DOHH2 (cell line): ENCODE measurements around the gene IL17RA.

Source experiments
- H3F3A ChIP-seq: fragments of 200-600 bp; sonication (generic), shearing (Covaris generic); 2 replicates; pipeline ENCODE4 v1.6.0; 2016; ENCODE audit warnings: antibody characterized with exemption, mild to moderate bottlenecking; ENCODE audit not compliant: control insufficient read depth, insufficient read depth
- H3K27ac ChIP-seq: fragments of 200-600 bp; sonication (generic); 2 replicates; pipeline ENCODE4 v1.5.1; 2014; ENCODE audit warnings: low read depth, mild to moderate bottlenecking, low read length, moderate library complexity
- H3K27me3 ChIP-seq: fragments of 200-600 bp; sonication (generic); 2 replicates; pipeline ENCODE4 v1.6.1; 2014; ENCODE audit warnings: mild to moderate bottlenecking, low read length, mixed read lengths; ENCODE audit not compliant: control insufficient read depth
- H3K36me3 ChIP-seq: fragments of 200-600 bp; sonication (generic); 2 replicates; pipeline ENCODE4 v1.6.1; 2014; ENCODE audit warnings: mild to moderate bottlenecking, low read length, moderate library complexity, mixed read lengths; ENCODE audit not compliant: control insufficient read depth
- H3K4me1 ChIP-seq: fragments of 200-600 bp; sonication (generic); 2 replicates; pipeline ENCODE4 v1.6.1; 2014; ENCODE audit warnings: mild to moderate bottlenecking, low read length, mixed read lengths; ENCODE audit not compliant: control insufficient read depth
- H3K4me2 ChIP-seq: fragments of 200-600 bp; sonication (generic); 2 replicates; pipeline ENCODE4 v1.6.0; 2014; ENCODE audit warnings: mild to moderate bottlenecking, low read length, moderate library complexity
- H3K4me3 ChIP-seq: fragments of 200-600 bp; sonication (generic); 2 replicates; pipeline ENCODE4 v1.5.1; 2014; ENCODE audit warnings: mild to moderate bottlenecking, low read length, mixed read lengths
- H3K79me2 ChIP-seq: fragments of 200-600 bp; sonication (generic); 2 replicates; pipeline ENCODE4 v1.6.1; 2014; ENCODE audit warnings: mild to moderate bottlenecking, low read length, mixed read lengths; ENCODE audit not compliant: control insufficient read depth
- H3K9me2 ChIP-seq: fragments of 200-600 bp; sonication (generic); replicated peaks from 2 replicates; pipeline ENCODE4 v1.6.1; 2014; ENCODE audit warnings: mild to moderate bottlenecking, low read length, mixed read lengths; ENCODE audit not compliant: control insufficient read depth
- H3K9me3 ChIP-seq: fragments of 200-600 bp; sonication (generic); 2 replicates; pipeline ENCODE4 v1.6.1; 2014; ENCODE audit warnings: antibody characterized with exemption, low read length, mixed read lengths; ENCODE audit not compliant: control insufficient read depth, insufficient read depth
- H4K20me1 ChIP-seq: fragments of 200-600 bp; sonication (generic); 2 replicates; pipeline ENCODE4 v1.6.0; 2014; ENCODE audit warnings: low read depth, mild to moderate bottlenecking, antibody characterized with exemption, low read length, moderate library complexity; ENCODE audit not compliant: control insufficient read depth, insufficient read depth
- CTCF ChIP-seq: fragments of 200-600 bp; sonication (generic); IDR thresholded peaks from one replicate; pipeline ENCODE4 v1.5.1; 2014; ENCODE audit warnings: antibody characterized with exemption, mild to moderate bottlenecking, low read depth, low read length; ENCODE audit not compliant: poor library complexity, severe bottlenecking
- EZH2phosphoT487 ChIP-seq: fragments of 200-600 bp; sonication (generic); IDR thresholded peaks from 2 replicates; pipeline ENCODE4 v1.6.1; 2017; ENCODE audit warnings: borderline replicate concordance, mild to moderate bottlenecking, antibody characterized with exemption, low read length, moderate library complexity, mixed read lengths

The IL17RA gene

DNA sequence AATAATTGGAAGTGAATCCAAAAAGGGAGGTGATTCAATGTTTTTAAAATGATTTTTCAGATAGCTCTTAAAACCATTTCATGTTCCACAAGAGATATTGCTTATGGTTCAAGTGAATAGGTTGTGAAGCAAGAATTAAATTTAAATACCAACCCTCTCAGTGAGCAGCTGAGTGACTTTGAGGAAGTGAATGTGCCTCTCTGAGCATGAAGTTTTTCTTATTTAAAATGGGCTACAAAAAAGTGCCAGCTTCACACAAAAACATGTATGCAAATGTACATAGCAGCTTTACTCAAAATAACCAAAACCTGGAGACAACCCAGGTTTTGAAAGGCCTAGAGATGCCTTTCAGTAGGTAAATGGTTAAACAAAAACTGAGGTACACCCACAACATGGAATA lies 41.3 kb upstream of the IL17RA start:
- H3K9me2 ChIP-seq: no peaks in the 10 kb centered on the region
- peak overlapping the region; percentile 35 for H3K4me3 ChIP-seq
- H3K4me2 ChIP-seq: peak overlapping the region; percentile 57
- H3K9me3 ChIP-seq: no peaks in the 10 kb centered on the region
- TF ChIP-seq CTCF: no peak
- TF ChIP-seq EZH2phosphoT487: no peak
- H3F3A ChIP-seq: 0 out of 2 replicates have a peak, but pooled peaks cover 1% of the 10 kb centered on the region
- H3K36me3 ChIP-seq: no peaks in the 10 kb centered on the region
- no peaks in the 10 kb centered on the region for H3K79me2 ChIP-seq
- peak overlapping the region; percentile 25 for H3K27ac ChIP-seq
- no peaks in the 10 kb centered on the region for H3K27me3 ChIP-seq
- peaks cover 61% of the 10 kb centered on the region for H3K4me1 ChIP-seq
- H4K20me1 ChIP-seq: no peaks in the 10 kb centered on the region

DNA sequence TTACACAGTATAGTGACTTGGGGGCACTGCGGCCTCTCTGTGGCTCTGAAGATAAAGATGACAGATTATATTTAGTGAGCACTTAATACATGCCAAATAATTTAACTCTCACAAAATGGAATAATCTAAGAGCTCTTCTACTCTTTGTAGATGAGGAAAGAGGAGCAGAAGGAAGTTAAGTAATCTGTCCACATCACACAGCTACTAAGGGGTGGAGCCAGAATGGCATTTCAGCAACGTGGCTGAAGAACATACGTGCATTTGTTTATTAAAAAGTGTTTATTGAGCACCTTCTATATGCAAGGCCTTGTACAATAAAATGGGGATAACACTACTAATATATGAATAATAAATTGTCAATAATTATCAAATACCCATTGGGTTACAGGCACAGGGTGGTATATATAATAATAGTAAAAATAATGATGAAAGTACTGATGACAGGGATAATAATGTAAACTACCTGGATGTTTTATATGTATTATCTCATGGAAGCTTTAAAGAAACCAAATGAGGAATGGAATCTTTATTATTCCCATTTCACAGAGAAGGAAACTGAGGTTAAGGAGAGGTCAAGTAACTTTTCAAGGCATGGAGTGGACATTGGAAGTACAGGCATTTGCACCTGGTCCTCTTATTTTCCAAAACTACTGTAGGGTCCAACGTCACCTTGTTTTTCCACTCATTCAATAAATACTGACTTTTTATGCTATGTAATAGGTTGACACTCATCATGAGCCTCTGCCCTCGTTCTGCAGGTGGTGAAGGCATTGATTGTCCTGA lies 38.0 kb upstream of the IL17RA start:
- Histone ChIP-seq H3K27ac (no peak overlapping the region), H3K79me2 (no peaks in the 10 kb centered on the region), H3K4me3 (no peak overlapping the region), H4K20me1 (no peaks in the 10 kb centered on the region), H3K36me3 (no peaks in the 10 kb centered on the region), H3K4me2 (no peak overlapping the region), H3K27me3 (no peaks in the 10 kb centered on the region), H3K4me1 (peaks cover 63% of the 10 kb centered on the region), H3K9me3 (no peaks in the 10 kb centered on the region), H3K9me2 (no peaks in the 10 kb centered on the region), H3F3A (no peaks in the 10 kb centered on the region)
- TF ChIP-seq EZH2phosphoT487 (no peak), CTCF (no peak)

DNA sequence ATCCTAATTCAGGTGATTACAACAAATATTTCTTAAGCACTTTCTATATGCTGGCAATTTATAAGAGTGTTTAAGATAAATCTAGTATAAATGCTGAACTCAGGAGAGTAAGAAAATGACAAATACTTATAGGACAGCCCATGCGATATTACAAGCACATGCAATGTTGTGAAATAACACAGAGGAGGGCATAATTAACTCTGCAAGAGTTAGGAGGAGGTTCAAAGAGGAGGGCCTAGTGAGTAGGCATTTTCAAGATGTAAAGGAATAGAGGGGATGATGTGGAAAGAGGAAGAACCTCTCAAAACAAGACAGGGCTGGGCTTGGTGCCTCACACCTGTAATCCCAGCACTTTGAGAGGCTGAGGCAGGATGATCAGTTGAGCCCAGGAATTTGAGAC lies 37.1 kb upstream of the IL17RA start:
- H3K9me3 ChIP-seq: no peaks in the 10 kb centered on the region
- H3K79me2 ChIP-seq: no peaks in the 10 kb centered on the region
- no peaks in the 10 kb centered on the region for H3F3A ChIP-seq
- no peaks in the 10 kb centered on the region for H3K27me3 ChIP-seq
- no peaks in the 10 kb centered on the region for H3K9me2 ChIP-seq
- no peaks in the 10 kb centered on the region for H4K20me1 ChIP-seq
- TF ChIP-seq EZH2phosphoT487: no peak
- no peak for TF ChIP-seq CTCF
- H3K27ac ChIP-seq: no peak overlapping the region
- no peaks in the 10 kb centered on the region for H3K36me3 ChIP-seq
- peaks cover 57% of the 10 kb centered on the region for H3K4me1 ChIP-seq
- no peak overlapping the region for H3K4me2 ChIP-seq
- no peak overlapping the region for H3K4me3 ChIP-seq
